AG09319 (cell line): ENCODE measurements around the gene GXYLT2.

Experiments
- DNase-seq: peaks from one replicate; pipeline ENCODE4 v3.0.0-alpha.2; 2010; ENCODE audit warnings: low read depth; ENCODE audit errors: extremely low read depth
- CTCF ChIP-seq: IDR thresholded peaks from 2 replicates; pipeline ENCODE4 v1.5.1; 2011; ENCODE audit warnings: low read depth, mild to moderate bottlenecking, inconsistent platforms, low read length, moderate library complexity

The GXYLT2 gene

DNA sequence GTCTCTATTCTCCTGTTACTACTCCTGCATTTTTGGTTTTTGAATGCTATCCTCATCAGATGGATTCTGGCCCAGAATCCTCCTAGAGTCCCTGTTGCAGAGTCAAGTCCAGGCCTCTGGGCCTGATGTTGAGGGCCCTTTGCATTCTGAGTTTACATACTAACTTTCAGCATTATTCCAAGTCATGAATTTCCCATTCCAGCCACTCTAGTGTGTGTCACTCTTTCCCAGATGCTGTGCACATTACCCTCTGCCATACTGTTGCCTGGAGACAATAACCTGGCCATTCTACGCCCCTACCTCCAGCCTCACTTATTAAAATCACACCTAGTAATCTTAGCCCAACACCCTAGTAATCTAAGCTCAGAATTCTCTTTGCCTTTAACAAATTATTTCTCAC, 53.4 kb downstream of the GXYLT2 start:
- DNase-seq, result no peak
- TF ChIP-seq CTCF, result no peak

DNA sequence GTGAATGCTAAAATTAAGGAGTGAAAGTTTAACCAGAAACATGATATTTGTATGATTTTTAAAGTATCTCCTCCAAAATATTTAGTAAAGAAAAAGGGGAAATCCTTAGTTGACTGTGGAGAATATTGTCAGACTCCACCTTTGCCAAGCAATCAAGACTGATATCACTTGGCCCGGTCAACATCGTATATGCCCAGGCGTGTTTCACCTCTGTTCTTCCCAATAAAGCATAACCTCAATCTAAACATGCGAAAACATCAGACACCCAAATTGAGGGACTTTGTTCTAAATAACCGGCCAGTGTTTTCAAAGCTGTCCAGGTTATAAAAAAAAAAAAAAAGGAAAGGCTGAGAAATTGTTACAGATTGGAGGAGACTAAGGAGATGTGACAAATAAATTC, 54.6 kb downstream of the GXYLT2 start:
- TF ChIP-seq CTCF, result no peak
- no peak for DNase-seq

GRCh38 chr3:72944696-72945095, 56.9 kb downstream of the GXYLT2 start:
- DNase-seq, result no peak
- TF ChIP-seq CTCF, result no peak

GRCh38 chr3:72947715-72948490, 60.1 kb downstream of the GXYLT2 start:
- TF ChIP-seq CTCF, result no peak
- no peak for DNase-seq

GRCh38 chr3:72949016-72949415, 61.2 kb downstream of the GXYLT2 start:
- DNase-seq, result no peak
- no peak for TF ChIP-seq CTCF

DNA sequence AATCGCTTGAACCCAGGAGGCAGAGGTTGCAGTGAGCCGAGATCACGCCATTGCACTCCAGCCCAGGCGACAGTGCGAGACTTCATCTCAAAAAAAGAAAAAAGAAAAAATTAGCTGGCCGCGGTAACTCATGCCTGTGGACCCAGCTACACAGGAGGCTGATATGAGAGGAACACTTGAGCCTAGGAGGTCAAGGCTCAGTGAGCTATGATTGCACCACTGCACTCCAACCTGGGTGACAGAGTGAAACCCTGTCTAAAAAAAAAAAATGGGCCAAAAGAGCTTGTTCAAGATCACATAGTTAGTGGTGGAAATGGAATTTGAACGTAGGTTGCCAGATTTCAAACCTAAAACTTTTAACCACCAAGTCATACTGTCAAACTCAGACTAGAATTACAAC, 62.5 kb downstream of the GXYLT2 start:
- DNase-seq, result no peak
- no peak for TF ChIP-seq CTCF

DNA sequence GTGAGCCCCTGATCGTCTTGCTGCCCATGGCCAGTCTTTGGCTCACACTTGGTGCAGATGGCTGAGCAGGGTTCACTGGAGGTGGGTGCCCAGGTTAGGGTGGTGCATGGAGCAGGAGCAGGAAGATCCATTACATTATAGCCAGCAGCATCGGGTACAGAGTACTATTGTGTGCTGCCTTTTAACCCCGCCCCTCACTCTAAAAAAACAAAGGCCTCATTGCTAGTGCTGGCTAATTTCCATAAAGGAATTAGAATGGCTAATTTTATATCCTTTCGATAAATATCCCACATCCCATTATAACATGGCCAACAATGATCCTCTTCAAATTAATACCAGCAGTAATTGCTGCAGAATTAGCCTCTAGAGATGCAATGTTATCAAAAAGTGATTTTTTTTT, 63.0 kb downstream of the GXYLT2 start:
- no peak for TF ChIP-seq CTCF
- no peak for DNase-seq
